HG03432 (cell line): Measurements from ENCODE around the gene UCK1.

ENCODE experiments used
- ATAC-seq: cut with Tn5 transposase; IDR thresholded peaks from one replicate; pipeline ENCODE4 v1.9.1; 2021; ENCODE audit warnings: mild to moderate bottlenecking, moderate library complexity; ENCODE audit not compliant: unreplicated experiment

Gene UCK1

DNA sequence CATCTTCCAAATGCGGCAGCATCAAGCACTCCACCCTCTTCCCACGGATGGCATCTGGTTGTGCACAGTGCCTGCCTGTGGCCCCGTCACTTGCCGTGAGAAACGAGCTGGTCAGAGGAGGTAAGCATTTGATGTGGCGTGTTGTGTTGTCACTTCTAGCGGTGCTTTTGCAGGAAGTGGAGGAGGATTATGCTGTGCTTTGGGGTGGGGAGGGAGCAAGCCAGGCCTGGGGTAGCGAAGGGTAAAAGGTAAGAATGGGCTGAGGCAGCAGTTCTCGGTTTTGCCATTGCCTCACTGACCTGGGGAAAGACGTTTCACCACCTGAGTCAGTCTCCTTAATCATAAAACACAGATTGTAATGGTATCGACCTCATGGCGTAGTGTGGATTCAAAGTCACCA is 30.7 kb downstream of the UCK1 start:
- no peak for ATAC-seq

- no peak for ATAC-seq
Observed at GRCh38 chr9:131499254-131499767, 31.8 kb downstream of the UCK1 start.

DNA sequence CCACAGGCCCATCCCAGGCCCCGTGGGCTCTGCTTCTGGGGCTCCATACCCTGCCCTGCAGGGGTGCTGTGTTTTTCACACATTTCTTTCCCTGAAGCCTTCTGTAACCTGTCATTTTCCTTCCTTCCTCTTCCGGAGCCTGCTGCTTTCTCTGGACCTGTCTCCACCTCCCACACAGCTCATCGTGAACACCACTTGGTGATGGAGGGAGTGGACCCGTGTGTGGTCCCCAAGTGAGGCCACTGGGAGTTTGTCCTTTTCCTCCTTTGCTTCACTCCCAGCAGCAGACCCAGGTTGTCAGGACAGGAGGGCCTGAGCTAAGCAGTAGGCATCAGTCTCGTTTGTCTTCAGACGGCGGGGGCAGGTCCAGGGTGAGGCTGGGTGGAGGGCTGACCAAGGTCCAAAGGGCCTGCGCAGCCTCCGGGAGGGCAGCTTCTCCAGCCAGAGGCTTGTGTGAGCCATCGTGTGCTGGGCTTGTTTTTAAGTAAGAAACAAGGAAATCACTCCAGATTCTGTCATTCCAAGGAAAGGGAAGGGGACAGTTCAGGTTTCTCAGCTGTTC is 34.1 kb downstream of the UCK1 start:
- no peak for ATAC-seq

GRCh38 chr9:131495785-131496184 is 35.3 kb downstream of the UCK1 start:
- ATAC-seq = no peak

DNA sequence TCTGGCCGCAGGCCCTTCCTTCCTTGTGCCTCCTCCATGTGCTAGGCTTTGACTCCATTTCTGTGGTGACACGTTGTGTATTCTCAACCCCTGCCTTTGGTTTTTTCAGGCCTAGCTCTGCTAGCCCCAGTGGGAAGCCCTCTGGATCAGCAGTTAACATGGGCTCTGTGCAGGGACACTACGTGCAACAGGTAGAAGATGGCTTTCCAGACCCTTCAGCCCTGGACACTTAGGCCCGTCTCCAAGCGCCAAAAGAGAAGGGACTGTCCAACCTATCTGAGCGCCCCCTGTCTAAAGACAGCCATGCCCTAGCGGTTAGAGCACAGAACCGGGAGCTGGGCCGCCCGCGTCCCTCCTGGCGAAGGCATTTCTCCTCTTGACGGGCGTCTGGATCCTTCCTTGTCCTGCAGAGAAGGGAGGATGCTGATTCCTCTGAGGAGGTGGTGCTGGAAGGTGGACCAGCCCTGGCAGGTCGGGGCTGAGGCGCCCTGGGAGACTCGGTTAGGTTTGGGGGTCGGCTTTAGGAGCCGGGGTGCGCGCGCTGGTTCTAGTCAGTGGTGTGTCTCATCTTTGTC is 36.7 kb downstream of the UCK1 start:
- ATAC-seq = no peak

DNA sequence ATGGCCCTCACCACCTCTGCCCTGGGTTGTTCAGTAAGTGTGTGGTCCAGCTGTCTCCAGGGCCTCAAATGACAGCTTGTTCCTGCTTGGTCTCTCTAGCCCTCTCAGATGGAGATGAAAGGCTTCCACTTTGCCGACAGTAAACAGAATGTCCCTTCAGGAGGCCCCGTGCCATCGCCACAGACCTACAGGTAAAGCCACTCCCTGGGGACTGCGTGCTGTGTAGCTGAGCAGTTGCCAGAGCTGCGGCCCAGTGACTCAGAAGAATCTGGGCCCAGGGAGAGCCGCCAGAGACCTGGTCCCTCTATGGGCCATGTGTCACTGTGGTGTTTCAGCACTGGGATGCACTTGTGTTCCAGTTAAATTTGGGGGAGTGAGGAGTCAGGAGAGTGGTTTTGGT is 39.0 kb downstream of the UCK1 start:
- ATAC-seq = no peak

DNA sequence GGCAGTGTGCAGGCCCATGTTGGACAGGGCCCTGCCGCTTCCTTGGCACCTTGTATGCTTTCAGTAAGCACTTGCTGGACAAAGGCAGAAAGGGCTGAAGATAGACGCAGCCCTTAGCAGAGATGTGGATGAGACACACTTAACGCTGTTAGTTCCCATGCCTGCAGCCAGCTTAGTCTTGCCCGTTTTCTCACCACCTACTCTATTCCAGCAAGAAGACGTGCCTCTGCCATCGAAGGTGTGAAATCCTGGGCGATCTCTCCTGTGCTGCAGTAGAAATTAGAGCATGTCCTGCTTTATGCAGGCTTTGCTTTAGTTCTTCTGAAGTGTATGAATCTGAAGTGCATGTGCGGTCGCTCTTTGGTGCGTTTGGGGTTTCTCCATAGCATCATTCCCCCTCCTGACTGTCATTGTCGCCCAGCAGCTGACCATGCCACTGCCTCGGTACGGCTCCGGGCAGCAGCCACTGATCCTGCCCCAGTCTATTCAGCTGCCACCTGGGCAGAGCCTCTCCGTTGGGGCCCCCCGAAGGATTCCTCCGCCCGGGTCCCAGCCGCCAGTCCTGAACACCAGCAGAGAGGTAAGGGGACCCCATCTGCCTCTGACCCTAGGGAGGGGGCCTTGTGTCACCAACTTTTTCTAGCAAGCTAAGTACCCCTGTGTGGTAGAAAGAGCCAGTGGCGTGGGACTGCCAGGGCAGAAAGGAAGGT is 39.9 kb downstream of the UCK1 start:
- ATAC-seq = no peak

GRCh38 chr9:131490514-131490913 is 40.5 kb downstream of the UCK1 start:
- no peak for ATAC-seq

GRCh38 chr9:131487621-131488031 is 43.4 kb downstream of the UCK1 start:
- no peak for ATAC-seq

DNA sequence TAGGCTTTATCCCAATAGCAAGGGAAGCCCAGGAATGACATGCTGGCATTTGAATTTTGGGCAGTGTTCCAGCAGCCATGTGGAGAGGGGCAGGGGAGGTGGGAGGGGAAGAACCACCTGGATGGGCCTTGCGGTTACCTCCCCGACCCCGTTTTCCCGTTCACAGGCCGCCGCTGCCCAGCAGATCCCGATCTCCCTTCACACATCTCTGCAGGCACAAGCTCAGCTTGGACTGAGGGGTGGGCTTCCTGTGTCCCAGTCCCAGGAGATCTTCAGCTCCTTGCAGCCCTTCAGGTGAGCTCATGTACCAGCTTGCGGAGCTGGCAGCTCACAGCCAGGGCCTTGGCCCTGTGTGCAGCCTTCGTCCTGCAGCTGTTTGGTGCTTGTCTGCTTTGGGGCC is 44.1 kb downstream of the UCK1 start:
- no peak for ATAC-seq

GRCh38 chr9:131485728-131486422 is 45.2 kb downstream of the UCK1 start:
- ATAC-seq = no peak

DNA sequence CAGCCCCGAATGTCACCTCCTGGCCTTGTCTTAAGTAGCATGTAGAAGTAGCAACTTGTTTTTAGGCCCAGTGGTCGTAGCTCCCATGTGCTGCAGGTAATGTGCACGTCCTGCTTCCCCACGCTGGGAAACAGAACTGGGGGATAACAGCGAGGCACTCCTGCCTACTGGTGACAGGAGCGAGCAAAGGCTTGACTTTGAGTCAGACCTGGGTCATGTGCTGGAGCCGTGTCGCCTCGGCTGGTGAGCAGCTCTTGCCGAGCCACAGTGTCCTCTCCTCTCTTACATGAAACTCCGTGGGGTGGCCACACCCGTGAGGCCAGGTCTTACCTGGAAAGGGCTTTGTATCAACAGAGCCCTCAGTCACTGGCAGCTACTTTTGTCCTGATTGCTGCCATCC is 45.9 kb downstream of the UCK1 start:
- ATAC-seq = no peak

DNA sequence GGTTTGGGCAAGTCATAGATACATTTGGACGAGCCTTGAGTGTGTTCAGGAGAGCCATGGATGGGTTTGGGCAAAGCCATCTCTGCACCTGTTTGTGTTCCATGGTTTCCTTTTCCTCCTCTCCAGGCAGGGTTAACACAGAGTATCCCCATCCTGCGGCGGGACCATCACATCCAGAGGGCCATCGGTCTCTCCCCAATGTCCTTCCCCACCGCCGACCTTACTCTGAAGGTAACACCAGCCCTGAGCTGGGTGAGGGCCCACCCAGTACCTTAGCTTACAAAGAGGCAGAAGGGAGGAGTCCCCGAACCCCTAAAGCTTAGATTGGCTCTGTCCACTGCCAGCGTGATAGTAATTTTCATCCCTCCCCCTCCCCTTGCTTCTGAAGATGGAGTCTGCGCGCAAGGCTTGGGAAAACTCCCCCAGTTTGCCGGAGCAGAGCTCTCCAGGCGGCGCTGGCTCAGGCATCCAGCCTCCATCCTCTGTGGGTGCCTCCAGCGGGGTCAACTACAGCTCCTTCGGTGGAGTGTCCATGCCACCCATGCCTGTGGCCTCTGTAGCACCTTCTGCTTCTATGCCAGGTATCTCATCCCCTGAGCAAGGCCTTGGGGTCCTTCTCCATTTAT is 46.4 kb downstream of the UCK1 start:
- no peak for ATAC-seq

DNA sequence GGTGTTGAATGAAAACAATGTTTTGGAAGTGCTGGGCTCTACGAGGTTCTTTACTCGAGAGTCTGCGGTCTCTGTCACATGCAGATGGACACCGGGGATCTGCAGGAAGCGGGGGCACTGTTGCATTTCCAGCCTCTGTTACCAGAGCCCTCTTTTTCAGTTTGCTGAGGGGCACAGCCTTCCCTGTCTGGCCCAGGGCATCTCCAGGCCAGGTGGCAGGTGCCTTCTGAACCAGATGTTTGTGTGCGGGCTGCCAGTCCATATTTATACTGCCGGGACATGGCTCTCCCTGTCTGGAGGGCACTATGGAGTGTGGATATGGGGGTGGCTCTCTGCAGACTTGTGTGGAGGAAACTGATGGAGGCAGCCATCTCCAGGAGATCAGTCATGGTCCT is 47.0 kb downstream of the UCK1 start:
- no peak for ATAC-seq

GRCh38 chr9:131483319-131484050 is 47.6 kb downstream of the UCK1 start:
- ATAC-seq = no peak

DNA sequence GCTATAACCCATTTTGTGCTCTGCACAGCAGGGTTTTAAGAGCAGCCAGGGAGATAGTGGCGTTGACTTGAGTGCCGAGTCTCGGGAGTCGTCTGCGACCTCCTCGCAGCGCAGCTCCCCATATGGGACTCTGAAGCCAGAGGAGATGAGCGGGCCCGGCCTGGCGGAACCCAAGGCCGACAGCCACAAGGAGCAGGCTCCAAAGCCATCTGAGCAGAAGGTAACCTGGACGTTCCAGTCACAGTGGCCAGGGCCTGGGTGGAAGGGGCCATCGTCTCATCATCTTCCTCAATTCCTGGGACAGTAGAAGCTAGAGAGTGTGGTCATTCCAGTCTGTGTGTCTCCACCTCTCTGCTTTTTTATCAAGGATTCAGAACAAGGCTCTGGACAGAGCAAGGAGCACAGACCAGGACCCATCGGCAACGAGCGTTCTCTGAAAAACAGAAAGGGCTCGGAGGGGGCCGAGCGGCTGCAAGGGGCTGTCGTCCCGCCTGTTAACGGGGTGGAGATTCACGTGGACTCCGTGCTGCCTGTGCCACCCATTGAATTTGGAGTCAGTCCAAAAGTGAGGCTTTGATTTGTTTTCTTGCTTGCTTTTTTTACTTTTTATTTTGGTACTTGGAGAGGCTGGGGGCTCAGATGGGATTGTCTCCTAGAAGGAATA is 48.6 kb downstream of the UCK1 start:
- no peak for ATAC-seq

- no peak for ATAC-seq
Observed at GRCh38 chr9:131481441-131482342, 49.4 kb downstream of the UCK1 start.

DNA sequence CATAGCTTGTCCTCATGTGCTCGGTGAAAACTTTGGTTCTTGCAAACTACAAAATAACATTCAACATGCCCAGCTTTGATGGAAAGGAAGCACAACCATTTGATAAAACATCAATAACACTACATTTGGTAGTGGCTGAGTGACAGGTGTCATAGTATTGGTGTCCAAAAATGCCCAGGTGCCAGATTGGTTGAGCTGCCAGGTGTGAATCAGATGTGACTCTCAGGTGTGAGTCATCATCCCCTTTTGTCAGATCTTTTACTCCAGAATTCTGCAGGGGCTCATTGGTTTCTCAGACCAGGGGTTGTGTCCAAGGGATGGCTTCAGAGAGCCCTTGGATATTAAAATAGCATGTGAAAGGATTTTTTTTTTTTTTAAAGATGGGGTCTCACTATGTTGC is 50.8 kb downstream of the UCK1 start:
- ATAC-seq = no peak

DNA sequence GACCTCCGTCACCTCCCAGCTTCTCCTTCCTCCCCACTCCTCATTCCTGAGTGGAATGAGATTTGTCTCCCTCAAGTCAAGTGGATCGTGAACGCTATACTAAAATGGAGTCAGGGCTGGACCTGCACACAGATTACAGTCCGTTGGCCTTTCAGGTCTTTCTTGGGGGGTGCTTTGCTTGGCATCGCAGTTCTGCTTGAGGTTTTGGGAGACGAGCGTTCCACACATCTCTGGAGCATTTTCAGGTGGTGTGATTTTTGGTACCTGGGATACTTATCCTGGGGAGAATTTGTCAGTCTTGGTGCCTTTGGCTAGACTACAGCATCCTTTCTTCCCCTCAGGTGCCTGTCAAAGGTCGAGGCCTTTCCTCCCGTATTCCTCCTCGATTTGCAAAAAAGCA is 52.2 kb downstream of the UCK1 start:
- no peak for ATAC-seq
